ENCODE results near the gene MCF2L. TPM values are rescaled to one million over a fixed set of nuclear protein-coding genes. Genes with fewer than 3 reads are reported as not detected.

MCF2L gene
- total and polyA plus RNA-seq, 7 experiments from 2014 or later, result 0.51 to 32.6 (median 19.7) TPM

DNA sequence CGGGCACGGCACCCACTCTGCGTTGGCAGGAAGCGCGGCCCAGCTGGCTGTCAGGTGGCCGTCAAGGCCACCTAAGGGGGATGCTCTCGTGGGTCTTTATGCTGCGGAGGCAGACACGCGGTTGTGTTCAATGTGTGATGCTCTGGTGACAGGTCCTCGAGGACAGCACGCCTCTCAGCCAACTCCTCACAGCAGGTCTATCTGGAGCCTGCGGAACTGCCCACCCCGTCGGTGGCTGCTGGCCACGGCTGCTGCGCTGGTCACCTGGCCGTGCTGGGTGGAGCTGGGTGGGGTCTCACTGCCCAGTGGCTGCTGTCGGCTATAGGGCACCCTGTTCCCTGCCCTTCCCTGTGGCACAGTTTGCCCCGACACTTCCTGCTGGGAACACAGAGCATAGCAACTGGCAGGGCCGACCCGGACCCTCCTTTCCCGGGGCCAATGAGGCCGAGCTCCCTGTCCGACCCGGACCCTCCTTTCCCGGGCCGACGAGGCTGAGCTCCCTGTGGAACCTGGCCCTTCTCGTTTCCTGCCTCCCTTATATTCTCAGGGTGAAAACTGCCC is 122.3 kb downstream of the MCF2L start:
- Mint-ChIP-seq H3K4me1 (peaks cover 0 to 2% (median 0%) of the 10 kb centered on the region in 7 donors), H3K36me3 (peaks cover 0 to 17% (median 0%) of the 10 kb centered on the region in 5 donors), H3K27me3 (no peaks in the 10 kb centered on the region), H3K4me3 (no peak overlapping the region), H3K9me3 (no peaks in the 10 kb centered on the region), H3K27ac (no peak overlapping the region)
- Histone ChIP-seq H3K27ac (ENCODE audit: low read depth, low read length) (no peak overlapping the region), H3K36me3 (ENCODE audit: control insufficient read depth in 2 of 3, insufficient read depth in 3 of 3, low read length in 3 of 3) (peaks cover 0 to 30% (median 0%) of the 10 kb centered on the region in 3 experiments), H3K9me3 (ENCODE audit: control insufficient read depth in 2 of 3, low read length in 3 of 3) (no peaks in the 10 kb centered on the region), H3K4me3 (ENCODE audit: low read length) (no peak overlapping the region), H3K4me1 (ENCODE audit: control insufficient read depth in 2 of 2, insufficient read depth in 2 of 2, low read length in 2 of 2) (no peaks in the 10 kb centered on the region), H3K27me3 (ENCODE audit: control insufficient read depth in 2 of 2, insufficient read depth in 2 of 2, low read length in 2 of 2) (no peaks in the 10 kb centered on the region)
- no peak for DNase-seq
- no peak for ATAC-seq
- ChIA-PET POLR2A (no interaction called here), CTCF (no interaction called here)
- intact Hi-C loops (cut with micrococcal nuclease), result no loop called here

DNA sequence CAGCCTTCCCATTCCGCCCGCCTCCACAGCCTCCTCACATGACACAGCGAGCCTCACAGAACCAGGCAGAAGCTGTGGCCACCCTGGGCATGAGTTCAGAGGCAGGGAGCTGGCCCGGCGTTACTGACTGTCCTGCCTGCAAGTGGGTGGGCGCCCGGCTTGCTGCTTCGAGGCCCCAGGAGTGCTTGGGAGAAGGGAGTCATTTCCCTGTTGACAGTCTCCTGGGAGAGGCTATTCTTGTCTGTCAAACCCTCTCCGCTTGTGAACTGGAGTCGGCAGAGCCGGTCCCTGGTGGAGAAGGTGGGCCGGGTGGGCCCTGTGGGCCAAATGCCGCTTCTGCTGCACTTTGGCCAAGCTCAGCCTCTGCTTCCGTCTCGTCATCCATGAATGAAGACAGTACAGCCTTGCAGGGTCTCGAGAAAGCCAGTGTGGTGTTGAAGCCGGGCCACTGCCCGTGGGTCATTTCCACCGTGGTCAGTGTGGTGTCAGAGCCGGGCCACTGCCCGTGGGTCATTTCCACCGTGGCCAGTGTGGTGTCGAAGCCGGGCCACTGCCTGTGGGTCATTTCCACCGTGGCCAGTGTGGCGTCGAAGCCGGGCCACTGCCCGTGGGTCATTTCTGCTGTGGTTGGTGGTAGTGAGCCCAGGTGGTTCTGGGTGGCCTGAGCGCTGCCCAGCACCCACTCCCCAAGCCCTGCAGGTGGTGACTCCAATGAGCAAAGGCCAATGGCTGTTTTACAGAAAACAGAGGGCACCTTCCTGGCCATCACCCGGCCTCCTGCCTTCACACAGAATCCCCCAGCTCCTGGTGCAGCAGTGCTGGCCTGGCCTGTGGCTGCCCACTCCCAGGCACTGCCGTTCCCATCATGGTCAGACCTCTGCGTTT is 123.1 kb downstream of the MCF2L start:
- CTCF ChIA-PET, result no interaction called here
- H3K4me3 ChIP-seq (ENCODE audit: low read length), result no peak overlapping the region
- H3K27ac Mint-ChIP-seq, result no peak overlapping the region
- DNase-seq, result no peak
- no peak overlapping the region for H3K27ac ChIP-seq (ENCODE audit: low read depth, low read length)
- intact Hi-C loops (cut with micrococcal nuclease), result no loop called here
- H3K9me3 ChIP-seq (ENCODE audit: control insufficient read depth in 2 of 3, low read length in 3 of 3), result no peaks in the 10 kb centered on the region
- peaks cover 0 to 9% (median 0%) of the 10 kb centered on the region in 5 donors for H3K36me3 Mint-ChIP-seq
- H3K27me3 Mint-ChIP-seq, result no peaks in the 10 kb centered on the region
- peaks cover 0 to 2% (median 0%) of the 10 kb centered on the region in 7 donors for H3K4me1 Mint-ChIP-seq
- no peaks in the 10 kb centered on the region for H3K9me3 Mint-ChIP-seq
- H3K27me3 ChIP-seq (ENCODE audit: control insufficient read depth in 2 of 2, insufficient read depth in 2 of 2, low read length in 2 of 2), result no peaks in the 10 kb centered on the region
- no peak overlapping the region for H3K4me3 Mint-ChIP-seq
- no peaks in the 10 kb centered on the region for H3K4me1 ChIP-seq (ENCODE audit: control insufficient read depth in 2 of 2, insufficient read depth in 2 of 2, low read length in 2 of 2)
- POLR2A ChIA-PET, result no interaction called here
- ATAC-seq, result no peak
- H3K36me3 ChIP-seq (ENCODE audit: control insufficient read depth in 2 of 3, insufficient read depth in 3 of 3, low read length in 3 of 3), result peaks cover 0 to 28% (median 0%) of the 10 kb centered on the region in 3 experiments

DNA sequence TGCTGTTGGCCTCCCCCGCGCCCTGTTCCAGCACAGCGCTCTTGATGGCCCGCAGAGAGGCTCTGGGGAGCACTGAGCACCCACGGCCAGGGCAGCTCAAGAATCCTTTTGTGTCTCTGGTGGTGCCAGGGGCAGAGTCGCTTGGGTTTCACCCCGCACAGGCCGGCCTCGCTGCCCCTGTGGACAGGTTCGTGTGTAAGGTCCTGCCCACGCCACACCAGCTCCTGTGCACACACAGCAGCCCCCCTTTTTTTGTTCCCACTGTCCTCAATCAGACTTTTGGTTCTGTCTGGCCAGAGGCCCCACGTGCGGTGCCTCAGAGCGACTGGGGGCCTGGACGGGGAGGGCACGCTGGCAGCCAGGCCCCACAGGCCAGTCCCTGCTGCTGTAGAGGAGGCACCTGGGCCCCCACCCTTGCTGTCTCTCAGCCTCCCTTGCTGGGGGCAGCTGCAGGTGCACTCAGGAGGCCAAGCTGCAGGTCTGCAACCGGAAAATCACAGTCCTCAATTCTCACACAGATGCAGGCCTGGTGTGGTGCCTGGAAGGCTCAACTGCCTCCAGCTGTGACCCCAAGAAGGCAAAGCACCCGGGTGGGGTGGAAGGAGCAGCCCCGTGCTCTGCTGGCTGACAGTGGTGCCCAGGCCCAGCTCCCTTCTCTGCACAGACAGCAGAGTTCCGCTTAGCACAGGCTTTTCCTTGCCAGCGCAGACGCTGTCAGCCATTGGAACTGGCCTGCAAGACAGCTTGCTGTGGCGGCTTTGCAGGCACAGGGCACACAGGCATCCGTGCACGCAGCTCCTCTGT is 124.0 kb downstream of the MCF2L start:
- no peaks in the 10 kb centered on the region for H3K4me1 ChIP-seq (ENCODE audit: control insufficient read depth in 2 of 2, insufficient read depth in 2 of 2, low read length in 2 of 2)
- peaks cover 0 to 2% (median 0%) of the 10 kb centered on the region in 7 donors for H3K4me1 Mint-ChIP-seq
- POLR2A ChIA-PET, result no interaction called here
- H3K27me3 Mint-ChIP-seq, result no peaks in the 10 kb centered on the region
- peaks cover 0 to 8% (median 0%) of the 10 kb centered on the region in 5 donors for H3K36me3 Mint-ChIP-seq
- no peak overlapping the region for H3K27ac Mint-ChIP-seq
- DNase-seq (no peak), ATAC-seq (no peak)
- H3K27ac ChIP-seq (ENCODE audit: low read depth, low read length), result no peak overlapping the region
- no peaks in the 10 kb centered on the region for H3K27me3 ChIP-seq (ENCODE audit: control insufficient read depth in 2 of 2, insufficient read depth in 2 of 2, low read length in 2 of 2)
- peaks cover 0 to 20% (median 0%) of the 10 kb centered on the region in 3 experiments for H3K36me3 ChIP-seq (ENCODE audit: control insufficient read depth in 2 of 3, insufficient read depth in 3 of 3, low read length in 3 of 3)
- H3K4me3 ChIP-seq (ENCODE audit: low read length), result no peak overlapping the region
- CTCF ChIA-PET, result no interaction called here
- intact Hi-C loops (cut with micrococcal nuclease), result no loop called here
- no peaks in the 10 kb centered on the region for H3K9me3 ChIP-seq (ENCODE audit: control insufficient read depth in 2 of 3, low read length in 3 of 3)
- no peak overlapping the region for H3K4me3 Mint-ChIP-seq
- no peaks in the 10 kb centered on the region for H3K9me3 Mint-ChIP-seq

DNA sequence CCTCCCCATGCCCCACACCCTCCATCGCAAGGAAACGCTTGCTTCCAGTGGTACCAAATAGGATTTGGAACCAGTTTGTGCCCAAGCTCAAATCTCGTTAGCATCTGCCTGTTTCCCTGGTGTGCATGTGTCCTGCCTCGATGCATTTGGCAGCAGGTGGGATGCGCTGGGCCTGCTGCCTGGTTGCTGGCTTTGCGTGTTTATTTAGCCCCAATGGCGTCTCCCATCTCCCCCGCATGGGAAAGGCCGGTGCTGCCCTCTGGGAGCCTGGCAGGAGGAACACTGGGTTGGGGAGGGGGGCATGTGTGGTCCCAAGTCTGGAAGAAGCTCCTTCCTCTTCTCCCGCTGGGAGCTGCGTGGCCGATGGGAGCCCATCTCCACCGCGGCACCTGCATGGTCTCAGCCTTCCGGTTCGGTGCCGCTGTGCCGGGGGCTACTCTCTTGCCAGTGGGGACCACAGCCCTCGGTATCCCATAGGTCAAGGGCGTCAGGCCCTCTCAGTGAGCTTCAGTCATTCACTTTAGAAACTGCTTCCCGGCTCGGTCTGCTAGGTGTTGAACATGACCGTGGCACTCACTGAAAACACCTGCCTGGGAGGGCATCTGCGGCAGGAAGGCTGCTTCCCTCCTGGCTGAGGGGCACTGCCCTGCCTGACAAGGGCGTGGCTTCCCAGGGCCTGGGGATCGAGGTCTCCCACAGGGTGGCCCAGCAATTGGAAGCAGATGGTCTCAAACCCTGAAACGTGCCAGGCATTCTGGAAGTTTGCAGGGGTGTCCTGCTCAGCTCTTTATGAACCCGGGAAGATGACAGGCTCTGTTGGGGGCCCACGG is 124.8 kb downstream of the MCF2L start:
- Histone ChIP-seq H3K4me1 (ENCODE audit: control insufficient read depth in 2 of 2, insufficient read depth in 2 of 2, low read length in 2 of 2) (no peaks in the 10 kb centered on the region), H3K27me3 (ENCODE audit: control insufficient read depth in 2 of 2, insufficient read depth in 2 of 2, low read length in 2 of 2) (no peaks in the 10 kb centered on the region), H3K36me3 (ENCODE audit: control insufficient read depth in 2 of 3, insufficient read depth in 3 of 3, low read length in 3 of 3) (peaks cover 0 to 16% (median 0%) of the 10 kb centered on the region in 3 experiments), H3K9me3 (ENCODE audit: control insufficient read depth in 2 of 3, low read length in 3 of 3) (no peaks in the 10 kb centered on the region), H3K4me3 (ENCODE audit: low read length) (no peak overlapping the region), H3K27ac (ENCODE audit: low read depth, low read length) (no peak overlapping the region)
- Mint-ChIP-seq H3K9me3 (no peaks in the 10 kb centered on the region), H3K27ac (no peak overlapping the region), H3K36me3 (peaks cover 0 to 16% (median 0%) of the 10 kb centered on the region in 5 donors), H3K4me3 (no peak overlapping the region), H3K4me1 (peaks cover 0 to 2% (median 0%) of the 10 kb centered on the region in 7 donors), H3K27me3 (no peaks in the 10 kb centered on the region)
- ChIA-PET POLR2A (interaction anchor here (0.6 kb wide), 1 partner anchor 125 kb away, joined by 3 read pairs; no protein-coding TSS in a partner anchor), CTCF (no interaction called here)
- ATAC-seq (no peak), DNase-seq (no peak)
- intact Hi-C loops (cut with micrococcal nuclease), result no loop called here

DNA sequence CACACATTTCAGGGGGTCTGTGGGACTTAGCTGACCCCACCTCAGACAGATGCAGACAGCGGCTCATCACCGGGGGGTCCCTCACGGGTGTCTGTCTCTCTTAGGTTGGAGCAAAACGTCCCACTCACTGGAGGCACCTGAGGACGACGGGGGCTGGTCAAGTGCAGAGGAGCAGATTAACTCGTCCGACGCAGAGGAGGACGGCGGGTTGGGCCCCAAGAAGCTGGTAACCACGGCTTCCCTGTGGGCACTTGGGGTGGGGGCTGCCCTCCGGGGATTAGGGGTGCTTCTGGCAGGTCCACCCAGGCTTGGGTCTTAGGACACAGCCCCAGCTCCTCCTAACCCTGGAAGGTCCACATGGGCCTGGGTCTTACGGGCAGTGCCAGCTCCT is 125.4 kb downstream of the MCF2L start:
- H3K9me3 ChIP-seq (ENCODE audit: control insufficient read depth in 2 of 3, low read length in 3 of 3), result no peaks in the 10 kb centered on the region
- H3K4me1 Mint-ChIP-seq, result peaks cover 0 to 2% (median 0%) of the 10 kb centered on the region in 7 donors
- peaks cover 0 to 12% (median 0%) of the 10 kb centered on the region in 3 experiments for H3K36me3 ChIP-seq (ENCODE audit: control insufficient read depth in 2 of 3, insufficient read depth in 3 of 3, low read length in 3 of 3)
- no peaks in the 10 kb centered on the region for H3K27me3 ChIP-seq (ENCODE audit: control insufficient read depth in 2 of 2, insufficient read depth in 2 of 2, low read length in 2 of 2)
- no peak for ATAC-seq
- H3K4me3 ChIP-seq (ENCODE audit: low read length), result no peak overlapping the region
- H3K27me3 Mint-ChIP-seq, result no peaks in the 10 kb centered on the region
- H3K27ac ChIP-seq (ENCODE audit: low read depth, low read length), result no peak overlapping the region
- H3K9me3 Mint-ChIP-seq, result no peaks in the 10 kb centered on the region
- H3K36me3 Mint-ChIP-seq, result peaks cover 0 to 18% (median 0%) of the 10 kb centered on the region in 5 donors
- H3K27ac Mint-ChIP-seq, result no peak overlapping the region
- DNase-seq, result no peak
- intact Hi-C loops (cut with micrococcal nuclease), result no loop called here
- ChIA-PET POLR2A (interaction anchor here (0.6 kb wide), 1 partner anchor 124 kb away, joined by 3 read pairs; no protein-coding TSS in a partner anchor), CTCF (no interaction called here)
- no peaks in the 10 kb centered on the region for H3K4me1 ChIP-seq (ENCODE audit: control insufficient read depth in 2 of 2, insufficient read depth in 2 of 2, low read length in 2 of 2)
- no peak overlapping the region for H3K4me3 Mint-ChIP-seq

All from naive thymus-derived CD4-positive, alpha-beta T cell (primary cell).